SIG-M5 treated with dmso at 0.1 percent for 504 hours (cell line): ENCODE data around the gene YY1.
"Not testable (repeated sequence)": the region's sequence is repeated elsewhere in the genome, so short reads cannot be mapped to it uniquely, and the experiment has no call there.

Experiments
- DNase-seq: peaks from one replicate; lab custom pipeline; 2025; ENCODE audit not compliant: unreplicated experiment; lab: John Stamatoyannopoulos, UW

Gene YY1

DNA sequence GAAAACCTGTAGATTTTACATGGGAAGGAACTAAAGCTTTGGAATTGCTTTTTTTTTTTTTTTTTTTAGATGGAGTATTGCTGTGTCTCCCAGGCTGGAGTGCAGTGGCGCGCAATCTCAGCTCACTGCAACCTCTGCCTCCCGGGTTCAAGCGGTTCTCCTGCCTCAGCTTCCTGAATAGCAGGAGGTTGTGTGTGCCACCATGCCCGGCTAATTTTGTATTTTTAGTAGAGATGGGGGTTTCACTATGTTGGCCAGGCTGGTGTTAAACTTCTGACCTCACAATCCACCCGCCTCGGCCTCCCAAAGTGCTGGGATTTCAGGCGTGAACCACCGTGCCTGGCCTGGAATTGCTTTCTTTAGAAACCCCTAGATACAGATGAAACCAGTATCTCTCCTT, 44.5 kb downstream of the YY1 start:
- not testable (repeated sequence) for DNase-seq

DNA sequence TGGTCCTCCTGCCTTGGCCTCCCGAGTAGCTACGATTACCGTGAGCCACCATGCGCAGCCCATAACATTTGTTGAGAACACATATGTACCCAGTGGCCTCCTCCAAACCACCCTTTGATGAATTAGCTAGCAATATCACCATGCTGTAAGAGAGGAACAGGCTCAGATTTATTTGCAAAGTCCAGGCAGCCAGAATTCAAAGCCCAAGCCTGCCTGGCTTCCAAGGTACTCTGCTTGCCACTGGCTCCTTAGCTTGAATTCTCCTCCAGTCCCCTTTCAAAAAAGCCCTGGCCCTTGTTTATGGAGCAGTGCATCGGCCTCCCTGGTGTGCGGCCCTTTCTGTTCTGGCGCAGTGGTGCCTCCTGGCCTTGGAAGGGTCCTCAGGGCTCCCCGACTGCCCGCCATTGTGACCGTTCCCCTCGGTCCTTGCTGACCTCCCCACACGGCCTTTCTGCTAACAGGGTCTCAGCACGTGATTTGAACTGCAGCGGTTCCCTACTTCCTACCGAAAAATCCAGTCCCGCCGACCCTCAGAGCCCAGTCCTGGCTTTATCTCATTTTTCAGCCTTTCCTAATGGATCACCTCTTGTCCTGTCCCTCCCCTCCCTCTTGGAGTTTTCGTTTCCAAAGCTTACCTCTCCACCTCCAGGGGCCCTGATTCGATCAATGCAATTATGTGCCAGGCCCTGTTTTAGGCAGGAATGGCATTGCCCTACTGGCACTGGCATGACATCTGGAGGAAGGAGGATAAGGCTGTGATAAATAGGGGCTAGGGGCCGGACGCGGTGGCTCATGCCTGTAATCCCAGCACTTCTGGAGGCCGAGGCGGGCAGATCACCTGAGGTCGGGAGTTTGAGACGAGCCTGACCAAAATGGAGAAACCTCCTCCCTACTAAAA, 45.3 kb downstream of the YY1 start:
- DNase-seq: no peak

DNA sequence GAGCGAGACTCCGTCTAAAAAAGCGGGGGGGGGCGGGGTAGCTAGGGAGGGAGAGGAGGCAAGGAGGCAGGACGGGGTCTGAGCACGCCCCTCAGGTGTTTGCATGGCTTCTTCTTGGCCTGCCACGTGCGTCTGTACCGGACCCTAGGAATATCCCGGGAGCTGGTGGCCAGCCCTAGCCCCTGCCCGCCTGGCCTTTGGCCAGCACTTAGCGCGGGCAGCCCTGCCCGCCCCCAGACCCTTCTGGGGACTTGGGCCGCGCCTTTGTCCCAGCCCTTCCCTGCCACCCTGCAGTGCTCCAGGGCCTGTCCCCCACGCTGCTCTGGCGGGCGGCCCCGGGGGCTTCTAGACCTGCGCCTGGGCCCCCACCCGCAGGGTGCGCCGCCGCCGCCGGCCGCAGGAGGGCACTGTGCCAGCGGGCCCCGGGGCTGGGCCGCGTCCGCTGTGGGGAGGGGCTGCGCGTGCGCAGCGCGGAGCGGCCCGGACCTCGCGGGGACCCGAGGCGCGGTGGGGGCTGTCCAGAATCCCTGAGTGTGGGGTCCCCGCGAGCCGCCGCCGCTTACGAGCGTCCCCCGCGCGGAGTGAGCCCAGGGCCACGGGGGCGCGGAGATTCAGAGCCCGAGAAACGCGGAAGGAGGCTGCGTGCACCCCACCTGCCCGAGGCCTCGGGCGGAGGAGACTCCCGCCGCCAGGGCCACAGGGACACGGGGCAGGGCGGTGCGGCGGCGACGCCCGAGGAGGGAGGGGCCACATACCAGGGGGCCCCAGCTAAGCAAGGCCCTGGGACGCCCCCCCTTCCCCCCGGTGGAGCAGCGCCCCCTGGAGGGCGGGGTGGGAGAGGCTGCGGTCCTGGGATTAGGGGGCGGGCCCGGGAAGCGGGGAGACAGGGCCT, 46.3 kb downstream of the YY1 start:
- DNase-seq: peak; percentile 53

DNA sequence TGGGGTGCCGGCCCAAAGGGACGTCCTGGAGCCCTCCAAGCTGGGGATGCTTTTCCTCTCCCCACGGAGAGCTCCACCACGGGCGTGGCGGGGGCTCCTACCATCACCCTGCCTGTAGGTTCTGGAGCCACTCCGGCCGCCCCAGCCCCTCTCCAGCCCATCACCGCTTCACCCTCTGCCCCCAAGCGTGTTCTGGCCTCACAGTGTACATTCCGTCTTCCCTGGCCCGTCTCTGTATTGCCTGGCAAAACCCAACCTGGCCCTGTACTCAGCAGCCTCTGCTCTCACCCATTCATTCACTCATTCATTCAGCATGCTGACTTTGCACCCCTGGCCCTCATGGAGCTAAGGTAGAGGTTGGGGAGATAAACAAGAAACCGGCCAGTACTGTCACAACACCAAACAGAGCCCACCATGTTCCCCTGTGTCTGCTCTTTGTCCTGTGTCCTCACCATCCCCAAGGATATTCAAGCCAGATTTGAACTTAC, 47.0 kb downstream of the YY1 start:
- no peak for DNase-seq

DNA sequence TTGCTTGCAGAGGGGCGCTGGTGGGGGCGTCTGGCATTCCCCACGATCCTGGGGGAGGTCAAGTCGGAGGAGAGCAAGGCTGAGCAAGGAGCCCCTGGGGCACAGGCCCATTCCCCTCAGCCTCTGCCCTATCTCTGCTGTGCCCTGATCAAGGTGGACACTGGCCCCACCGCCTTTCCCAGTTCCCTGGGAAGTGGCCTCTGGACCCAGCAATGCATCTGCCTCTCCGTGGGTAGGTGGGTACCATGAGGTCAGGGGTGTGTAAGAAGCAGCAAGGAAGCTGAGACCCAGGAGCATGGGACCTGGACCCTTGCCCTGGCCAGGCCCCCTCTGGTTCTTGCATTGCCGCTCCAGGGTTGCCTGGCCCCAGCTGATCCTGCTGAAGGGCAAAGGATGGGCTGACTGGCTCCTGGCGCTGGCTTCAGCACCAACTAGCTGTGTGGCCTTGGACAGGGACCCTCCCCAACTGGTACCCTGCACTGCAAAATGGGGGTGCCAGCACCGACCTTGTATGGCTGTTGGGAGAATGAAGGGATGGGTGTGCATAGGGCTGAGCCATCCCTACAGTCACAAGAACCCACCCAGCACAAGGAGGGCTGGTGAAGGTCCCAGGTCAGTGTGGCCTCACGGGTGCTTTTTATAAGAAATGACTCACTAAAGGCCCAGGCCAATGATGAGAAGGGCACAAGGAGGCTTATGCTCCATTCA, 47.7 kb downstream of the YY1 start:
- no peak for DNase-seq

DNA sequence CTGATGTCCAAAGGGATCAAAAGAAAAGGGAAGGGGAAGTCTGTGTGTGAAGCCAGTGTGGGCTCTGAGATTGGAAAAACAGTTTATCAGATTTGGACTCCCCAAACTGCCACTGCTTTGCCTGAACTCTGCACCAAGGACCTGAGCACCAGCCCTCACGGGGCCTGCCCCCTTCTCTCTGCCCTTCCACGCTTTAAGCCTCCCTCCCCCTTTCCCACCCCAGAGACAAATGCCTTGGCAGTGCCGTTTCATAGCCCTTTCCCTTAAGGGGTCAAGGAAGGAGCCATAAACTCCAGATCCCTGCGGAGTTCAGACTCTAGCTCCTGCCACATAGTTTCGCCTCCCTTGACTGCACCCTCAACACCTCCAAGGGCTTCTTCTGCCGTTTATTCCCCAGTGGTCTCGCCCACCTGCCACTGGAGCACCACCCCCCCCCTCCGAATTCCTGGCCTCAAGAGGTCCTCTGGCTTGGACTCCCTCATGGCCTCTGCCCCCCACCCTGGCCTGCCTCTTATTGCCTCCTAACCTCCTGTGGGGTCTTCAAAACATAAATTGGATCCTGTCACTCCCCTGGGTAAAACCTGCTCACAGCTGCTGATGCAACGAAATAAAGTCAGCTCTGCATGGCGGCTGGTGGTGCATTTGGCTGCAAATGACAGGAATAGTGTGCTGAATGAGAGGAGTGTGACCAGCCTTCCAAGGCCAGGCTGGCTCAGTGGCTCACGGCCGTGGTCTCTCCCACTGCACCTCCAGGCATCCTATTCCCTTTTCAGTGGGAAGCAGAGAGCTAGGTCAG, 48.5 kb downstream of the YY1 start:
- DNase-seq: no peak

DNA sequence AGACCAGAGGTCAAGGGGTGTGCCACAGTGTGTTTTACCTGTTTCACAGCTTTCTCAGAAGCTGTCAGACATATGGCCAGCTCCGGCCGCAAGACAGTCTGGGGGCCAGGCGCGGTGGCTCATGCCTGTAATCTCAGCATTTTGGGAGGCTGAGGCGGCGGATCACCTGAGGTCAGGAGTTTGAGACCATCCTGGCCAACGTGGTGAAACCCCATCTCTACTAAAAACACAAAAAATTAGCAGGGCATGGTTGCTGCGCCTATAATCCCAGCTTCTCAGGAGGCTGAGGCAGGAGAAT, 49.0 kb downstream of the YY1 start:
- DNase-seq: not testable (repeated sequence)

DNA sequence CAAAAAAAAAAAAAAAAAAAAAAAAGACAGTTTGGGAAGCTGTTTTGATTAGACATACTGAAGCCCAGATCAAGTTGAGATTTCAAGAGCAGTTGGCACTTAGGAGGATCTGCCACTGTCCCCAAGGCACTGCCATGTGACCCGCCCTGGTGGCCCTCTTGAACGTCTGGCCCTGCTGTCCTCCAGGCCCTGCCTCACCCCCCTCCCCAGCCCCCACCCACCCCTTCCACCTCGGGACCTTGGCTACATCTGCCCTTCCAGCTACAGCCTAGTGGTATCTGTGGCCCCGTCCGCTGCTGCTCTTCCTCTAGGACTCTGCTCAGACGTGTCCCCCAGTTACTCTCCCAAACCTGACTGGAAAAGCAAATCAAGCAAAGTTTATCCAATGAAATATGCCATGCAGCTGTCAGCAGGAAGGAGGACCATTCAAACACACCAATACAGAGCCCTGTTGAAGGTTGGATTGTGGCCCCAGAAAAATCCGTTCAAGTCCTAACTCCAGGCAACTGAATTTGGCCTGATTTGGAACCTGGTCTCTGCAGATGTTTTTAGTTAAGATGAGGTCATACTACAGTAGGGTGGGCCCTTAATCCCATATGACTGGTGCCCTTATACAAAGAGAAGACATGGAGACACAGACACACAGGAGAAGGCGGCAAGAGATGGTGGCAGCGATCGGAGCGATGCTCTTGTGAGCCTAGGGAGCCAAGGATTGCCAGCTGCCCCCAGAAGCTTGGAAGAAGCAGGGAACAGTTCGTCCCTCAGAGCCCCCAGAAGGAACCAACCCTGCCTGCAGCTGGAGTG, 49.6 kb downstream of the YY1 start:
- DNase-seq: no peak

DNA sequence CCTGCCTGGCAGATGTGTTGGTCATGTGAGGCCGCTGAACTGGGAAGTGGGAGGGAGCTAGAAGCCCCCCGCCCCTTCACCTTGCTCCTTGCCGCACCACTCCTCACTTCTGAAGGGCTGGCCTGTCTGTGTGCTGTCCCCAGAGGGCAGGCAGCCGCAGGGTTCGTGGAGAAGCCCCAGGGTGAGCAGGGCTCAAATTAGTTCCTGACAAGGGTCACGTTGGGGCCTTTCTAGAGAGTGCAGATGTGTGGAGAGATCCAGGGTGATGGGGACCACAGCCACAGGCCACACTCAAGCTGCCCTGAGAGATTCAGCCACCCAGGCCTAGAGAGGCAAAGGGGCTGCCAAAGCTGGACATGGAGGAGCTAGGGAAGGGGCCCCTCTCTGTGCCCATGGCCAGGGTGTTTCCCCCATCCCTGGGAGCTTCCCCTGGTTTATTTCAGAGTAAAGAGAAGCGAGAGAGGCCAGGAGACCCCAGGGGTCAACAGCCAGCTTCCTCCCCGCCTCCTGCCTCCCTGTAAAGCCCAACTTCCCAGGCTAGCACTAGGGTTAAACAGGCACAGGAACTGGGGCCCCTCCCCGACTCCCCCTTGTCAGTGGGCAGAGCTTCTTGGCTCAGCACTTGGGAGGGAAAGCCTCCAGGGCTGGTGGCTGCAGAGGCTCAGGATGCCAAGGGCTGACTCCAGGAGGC, 51.1 kb downstream of the YY1 start:
- no peak for DNase-seq

DNA sequence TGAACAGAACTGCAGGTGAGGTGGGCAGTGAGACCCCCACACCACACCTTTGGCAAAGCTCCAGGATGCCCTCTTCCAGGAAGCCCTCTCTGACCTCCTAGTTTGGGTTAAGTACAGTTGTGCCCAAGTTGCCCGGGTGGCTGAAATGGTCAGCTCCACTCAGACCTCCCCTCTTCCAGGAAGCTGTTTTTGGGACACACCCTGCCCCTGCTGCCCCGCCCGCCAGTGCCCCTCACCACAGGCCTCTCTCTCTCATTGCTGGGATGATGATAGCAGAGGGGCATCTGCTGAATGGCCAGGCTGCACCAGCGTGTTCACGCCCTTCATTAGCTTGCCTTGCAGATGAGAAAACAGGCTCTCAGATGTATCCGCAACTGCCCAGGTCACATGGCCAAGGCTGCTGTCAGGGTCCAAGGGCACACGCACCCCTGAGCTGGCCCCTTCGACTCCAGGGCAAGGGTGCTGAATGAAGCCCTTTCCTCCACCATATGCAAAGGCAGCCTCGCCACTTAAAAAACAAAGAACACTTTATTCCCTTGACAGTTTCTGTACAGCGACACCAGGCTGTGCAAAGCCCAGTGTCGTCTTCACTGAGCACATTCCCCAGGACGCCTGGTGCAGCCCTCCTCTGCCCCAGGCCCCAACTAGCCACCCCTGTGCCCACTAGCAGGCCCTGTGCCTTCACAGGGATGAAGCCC, 51.8 kb downstream of the YY1 start:
- DNase-seq: no peak

DNA sequence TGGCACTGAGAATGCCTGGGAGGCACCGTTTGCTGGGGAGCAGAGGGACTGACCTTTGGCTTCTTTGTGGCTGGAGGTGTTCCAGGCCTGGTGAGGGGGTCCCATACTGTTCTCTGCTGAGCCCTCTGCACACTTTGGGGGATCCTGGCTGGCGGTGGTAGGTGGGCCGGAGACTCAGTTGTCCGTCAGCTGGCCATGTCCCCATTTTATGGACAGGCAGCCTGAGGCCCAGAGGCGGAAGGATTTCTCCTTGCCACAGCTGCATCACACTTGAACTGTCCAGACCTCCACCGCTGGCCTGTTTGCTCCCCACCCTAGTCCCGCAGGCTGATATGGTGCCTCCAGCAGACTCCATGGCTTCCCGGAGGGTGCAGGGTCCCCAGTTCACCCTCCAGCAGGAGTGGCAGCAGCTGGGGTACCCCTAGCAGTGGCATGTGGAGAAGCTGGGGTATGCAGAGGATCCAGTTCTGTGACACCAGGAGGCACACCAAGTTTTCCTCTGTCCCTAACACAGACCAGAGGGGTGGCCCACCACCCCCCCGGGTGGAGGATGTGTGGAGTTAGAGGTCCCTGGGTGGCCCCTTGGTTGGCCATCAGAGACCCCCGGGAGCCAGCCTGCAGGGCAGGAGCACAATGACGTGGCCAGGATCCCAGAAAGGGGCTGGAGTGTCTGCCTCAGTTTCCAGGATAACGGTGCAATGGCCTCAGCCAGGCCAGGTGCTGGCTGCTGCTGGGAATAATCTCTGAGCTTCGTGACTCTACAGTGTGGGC, 52.5 kb downstream of the YY1 start:
- DNase-seq: no peak

DNA sequence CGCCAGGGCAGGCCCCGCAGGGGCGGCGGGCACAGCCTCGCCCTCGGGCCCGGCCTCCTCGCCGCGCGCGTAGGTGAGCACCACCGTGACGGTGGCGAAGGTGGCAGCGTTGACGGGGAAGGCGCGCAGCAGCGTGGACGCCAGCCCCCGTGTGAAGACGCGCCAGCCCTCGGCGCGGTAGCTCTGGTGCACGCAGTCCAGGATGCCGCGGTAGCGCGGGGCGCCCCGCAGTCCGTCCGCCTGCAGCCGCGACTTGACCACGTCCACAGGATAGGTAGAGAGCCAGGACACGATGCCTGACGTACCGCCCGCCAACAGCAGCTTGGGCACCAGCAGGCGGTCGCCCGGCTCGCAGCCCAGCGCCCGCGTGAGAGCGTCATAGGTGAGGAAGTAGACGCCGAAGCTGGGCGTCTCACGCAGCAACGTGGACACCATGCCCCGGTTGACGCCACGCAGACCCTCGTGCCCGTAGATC, 53.4 kb downstream of the YY1 start:
- DNase-seq: no peak

DNA sequence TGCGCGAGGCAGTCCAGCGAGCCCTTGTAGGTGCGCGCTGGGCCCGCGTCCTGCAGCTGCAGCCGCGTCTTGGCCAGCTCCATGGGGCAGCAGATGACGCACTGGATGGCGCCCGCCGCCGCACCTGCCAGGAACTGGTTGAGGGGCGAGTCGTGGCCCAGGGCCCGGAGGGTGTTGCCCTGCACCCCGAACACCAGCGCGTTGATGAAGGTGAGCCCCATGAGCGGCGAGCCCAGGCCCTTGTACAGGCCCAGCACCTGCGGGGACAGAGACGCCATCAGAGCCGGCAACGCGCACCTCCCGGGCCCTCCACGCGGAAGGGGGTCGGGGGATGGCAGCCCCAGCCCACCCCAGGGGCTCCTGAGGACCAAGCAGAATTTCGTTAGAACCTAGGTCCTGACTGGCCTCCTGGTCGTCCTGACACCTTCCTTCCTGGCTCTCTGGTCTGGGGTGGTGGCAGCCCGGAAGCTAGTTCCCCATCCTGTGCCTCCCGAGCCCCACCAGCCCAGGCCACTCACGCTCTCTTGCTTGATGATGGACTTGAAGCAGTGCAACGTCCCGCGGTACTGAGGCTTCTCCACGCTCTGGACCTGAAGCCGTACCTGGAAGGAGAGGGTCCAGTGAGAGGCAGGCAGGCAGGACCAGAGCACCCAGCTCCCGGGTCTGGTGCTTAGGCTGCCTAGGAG, 54.0 kb downstream of the YY1 start:
- DNase-seq: no peak

DNA sequence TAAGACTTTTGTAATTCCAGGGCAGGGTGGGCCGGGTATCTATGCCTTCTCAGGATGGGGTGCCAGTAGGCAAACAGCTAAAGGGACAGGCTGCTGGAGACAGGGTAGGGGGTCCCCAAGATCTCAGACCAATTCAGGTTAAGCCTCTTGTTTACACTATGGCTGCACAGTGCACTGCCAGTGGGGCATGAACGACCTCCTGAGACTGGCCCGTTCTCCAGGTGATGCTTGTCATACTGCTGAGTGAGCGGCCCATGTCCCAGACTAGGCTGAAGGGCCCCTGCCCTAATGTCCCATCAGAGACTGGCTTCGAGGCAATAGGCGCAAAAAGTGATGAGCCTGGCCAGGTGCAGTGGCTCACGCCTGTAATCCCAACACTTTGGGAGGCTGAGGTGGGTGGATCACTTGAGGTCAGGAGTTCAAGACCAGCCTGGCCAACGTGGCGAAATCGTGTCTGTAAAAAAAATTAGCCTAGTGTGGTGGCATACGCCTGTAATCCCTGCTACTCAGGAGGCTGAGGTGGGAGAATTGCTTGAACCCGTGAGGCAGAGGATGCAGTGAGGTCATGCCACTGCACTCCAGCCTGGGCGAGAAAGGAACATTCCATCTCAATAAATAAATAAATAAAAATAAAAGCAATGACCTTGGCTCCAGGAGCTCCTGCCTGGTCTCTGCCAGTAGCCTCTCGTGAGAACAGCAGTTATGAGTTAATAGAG, 54.7 kb downstream of the YY1 start:
- DNase-seq: no peak

DNA sequence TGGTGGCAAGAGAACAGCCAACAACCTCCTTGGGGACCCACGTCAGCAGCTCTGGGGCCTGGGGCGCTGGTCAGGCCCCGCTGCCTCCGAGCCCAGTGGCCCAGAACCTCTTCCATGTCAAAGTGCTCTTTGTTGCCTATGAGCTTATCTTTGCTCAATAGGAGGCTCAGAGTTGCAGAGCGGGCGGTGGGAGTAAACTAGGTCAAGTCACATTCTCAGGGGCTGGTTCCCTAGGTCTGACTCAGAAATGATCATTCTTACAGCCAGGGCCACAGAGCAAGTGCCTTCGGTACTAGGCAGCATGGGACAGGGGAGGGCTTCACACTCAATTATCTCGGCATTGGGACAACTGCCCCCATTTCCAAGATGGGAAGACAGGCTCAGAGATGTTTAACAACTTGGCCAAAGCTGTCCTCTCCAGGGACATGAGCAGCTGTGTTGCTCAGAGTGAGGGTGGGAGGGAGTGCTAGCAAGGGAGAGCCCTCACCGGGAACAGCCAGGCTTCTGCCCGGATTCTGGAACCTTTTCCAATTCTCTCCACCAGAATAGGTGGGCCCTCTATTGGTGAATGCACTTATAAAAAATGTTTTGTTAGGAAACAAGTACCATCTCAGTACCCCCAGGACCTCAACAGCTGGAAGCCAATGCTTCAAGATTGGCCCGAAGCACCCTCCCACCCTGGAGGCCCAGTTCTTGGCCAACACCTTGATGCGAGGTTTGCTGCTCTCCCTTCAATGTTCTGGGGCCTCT, 55.4 kb downstream of the YY1 start:
- no peak for DNase-seq

DNA sequence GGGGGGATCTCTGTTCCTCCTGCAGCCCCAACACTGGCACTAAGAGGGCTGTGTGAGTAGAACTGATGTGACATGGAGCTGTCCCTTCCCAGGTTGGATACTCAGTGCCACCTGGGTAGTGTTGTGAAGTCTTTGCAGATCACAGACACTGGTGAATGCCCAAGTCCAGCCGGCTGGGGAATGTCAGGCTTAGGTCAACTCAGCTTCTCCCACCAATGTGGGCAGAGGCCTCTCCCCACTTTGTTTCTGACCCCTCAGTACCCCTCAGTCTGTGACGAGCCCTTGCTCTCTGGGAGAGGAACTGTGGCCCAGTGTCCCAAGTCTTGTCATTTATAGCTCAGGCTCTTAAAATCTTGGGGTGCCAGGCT, 56.0 kb downstream of the YY1 start:
- DNase-seq: no peak
